ENCODE data around the gene GRM7. TPM values are rescaled to one million over a fixed set of nuclear protein-coding genes. Genes with fewer than 3 reads are reported as not detected.

Gene GRM7
- total and polyA plus RNA-seq, 2 experiments from 2014 or later, result 1.7 to 2.7 TPM

GRCh38 chr3:6862880-6863195 lies 1.9 kb downstream of the GRM7 start:
- 2% methylated on average over 7 of the region's 7 CpGs for WGBS (ENCODE audit: low lambda C conversion rate, missing lambda C conversion rate)
- no peak for DNase-seq (ENCODE audit: low spot score)

GRCh38 chr3:6867269-6867668 lies 6.4 kb downstream of the GRM7 start:
- WGBS (ENCODE audit: low lambda C conversion rate, missing lambda C conversion rate), result 47% methylated on average over 3 of the region's 3 CpGs
- H3K79me2 ChIP-seq, result no peaks in the 10 kb centered on the region
- no peak for DNase-seq (ENCODE audit: low spot score)
- H3K36me3 ChIP-seq (replicated peaks; ENCODE audit: insufficient read depth, low read depth), result no peaks in the 10 kb centered on the region
- H3K27me3 ChIP-seq, result peaks cover 40% of the 10 kb centered on the region
- no peak overlapping the region for H3K4me3 ChIP-seq
- no peaks in the 10 kb centered on the region for H3K4me1 ChIP-seq (ENCODE audit: insufficient read depth)
- H2AFZ ChIP-seq, result no peak overlapping the region
- TF ChIP-seq EZH2 (IDR thresholded peaks at IDR 0.05; ENCODE audit: borderline replicate concordance), result no peak
- TF ChIP-seq EZH2phosphoT487 (IDR thresholded peaks at IDR 0.05; ENCODE audit: low read depth, severe bottlenecking, unreplicated experiment), result no peak
- TF ChIP-seq CTCF (IDR thresholded peaks at IDR 0.05; ENCODE audit: poor library complexity), result no peak
- no peaks in the 10 kb centered on the region for H3K9me2 ChIP-seq (replicated peaks; ENCODE audit: insufficient read depth)
- H3K9me3 ChIP-seq (ENCODE audit: low read depth), result no peaks in the 10 kb centered on the region
- peaks cover 3% of the 10 kb centered on the region for H4K20me1 ChIP-seq (ENCODE audit: insufficient read depth, poor library complexity, severe bottlenecking)
- no peak overlapping the region for H3K27ac ChIP-seq
- no peak overlapping the region for H3K4me2 ChIP-seq

More at GRCh38 chr3:6862880-6863195, 1.9 kb downstream of the GRM7 start:
- peak overlapping the region; percentile 32 for H3K4me3 ChIP-seq
- H3K4me1 ChIP-seq (ENCODE audit: insufficient read depth), result no peaks in the 10 kb centered on the region
- H3K4me2 ChIP-seq, result peak overlapping the region; percentile 93
- peaks cover 3% of the 10 kb centered on the region for H4K20me1 ChIP-seq (ENCODE audit: insufficient read depth, poor library complexity, severe bottlenecking)
- no peaks in the 10 kb centered on the region for H3K9me3 ChIP-seq (ENCODE audit: low read depth)
- peaks cover 78% of the 10 kb centered on the region for H3K27me3 ChIP-seq
- H3K27ac ChIP-seq, result no peak overlapping the region
- H3K9me2 ChIP-seq (replicated peaks; ENCODE audit: insufficient read depth), result no peaks in the 10 kb centered on the region
- H3K79me2 ChIP-seq, result no peaks in the 10 kb centered on the region
- H2AFZ ChIP-seq, result peak overlapping the region; percentile 49
- no peaks in the 10 kb centered on the region for H3K36me3 ChIP-seq (replicated peaks; ENCODE audit: insufficient read depth, low read depth)
- TF ChIP-seq CTCF (IDR thresholded peaks at IDR 0.05; ENCODE audit: poor library complexity), result no peak

GRCh38 chr3:6878731-6879130 lies 17.8 kb downstream of the GRM7 start:
- Histone ChIP-seq H3K27me3 (no peaks in the 10 kb centered on the region), H3K4me1 (ENCODE audit: insufficient read depth) (no peaks in the 10 kb centered on the region), H2AFZ (no peak overlapping the region), H3K27ac (no peak overlapping the region), H3K36me3 (replicated peaks; ENCODE audit: insufficient read depth, low read depth) (no peaks in the 10 kb centered on the region), H3K4me3 (no peak overlapping the region), H4K20me1 (ENCODE audit: insufficient read depth, poor library complexity, severe bottlenecking) (no peaks in the 10 kb centered on the region), H3K4me2 (no peak overlapping the region), H3K9me2 (replicated peaks; ENCODE audit: insufficient read depth) (no peaks in the 10 kb centered on the region), H3K79me2 (no peaks in the 10 kb centered on the region), H3K9me3 (ENCODE audit: low read depth) (no peaks in the 10 kb centered on the region)
- DNase-seq (ENCODE audit: low spot score), result no peak
- TF ChIP-seq CTCF (IDR thresholded peaks at IDR 0.05; ENCODE audit: poor library complexity) (no peak), EZH2phosphoT487 (IDR thresholded peaks at IDR 0.05; ENCODE audit: low read depth, severe bottlenecking, unreplicated experiment) (no peak), EZH2 (IDR thresholded peaks at IDR 0.05; ENCODE audit: borderline replicate concordance) (no peak)

- H3K9me3 ChIP-seq (ENCODE audit: low read depth), result no peaks in the 10 kb centered on the region
- no peak for TF ChIP-seq CTCF (IDR thresholded peaks at IDR 0.05; ENCODE audit: poor library complexity)
- no peak for TF ChIP-seq EZH2 (IDR thresholded peaks at IDR 0.05; ENCODE audit: borderline replicate concordance)
- no peak for TF ChIP-seq EZH2phosphoT487 (IDR thresholded peaks at IDR 0.05; ENCODE audit: low read depth, severe bottlenecking, unreplicated experiment)
- WGBS (ENCODE audit: low lambda C conversion rate, missing lambda C conversion rate), result 83% methylated on average over 3 of the region's 3 CpGs
- H3K4me1 ChIP-seq (ENCODE audit: insufficient read depth), result no peaks in the 10 kb centered on the region
- H4K20me1 ChIP-seq (ENCODE audit: insufficient read depth, poor library complexity, severe bottlenecking), result no peaks in the 10 kb centered on the region
- no peaks in the 10 kb centered on the region for H3K36me3 ChIP-seq (replicated peaks; ENCODE audit: insufficient read depth, low read depth)
- H3K9me2 ChIP-seq (replicated peaks; ENCODE audit: insufficient read depth), result no peaks in the 10 kb centered on the region
- H3K79me2 ChIP-seq, result no peaks in the 10 kb centered on the region
- no peak overlapping the region for H2AFZ ChIP-seq
- no peak overlapping the region for H3K4me2 ChIP-seq
- no peak overlapping the region for H3K4me3 ChIP-seq
- H3K27ac ChIP-seq, result no peak overlapping the region
- H3K27me3 ChIP-seq, result no peaks in the 10 kb centered on the region
- DNase-seq (ENCODE audit: low spot score), result no peak
Observed at GRCh38 chr3:6912240-6912639, 51.3 kb downstream of the GRM7 start.
